DND-41 (cell line): ENCODE data around the gene RSBN1.

Experiments used
- CTCF ChIP-seq: IDR thresholded peaks from 2 replicates; pipeline ENCODE4 v1.5.1; 2012; ENCODE audit warnings: borderline replicate concordance, low read length, moderate library complexity, mild to moderate bottlenecking; ENCODE audit not compliant: poor library complexity, severe bottlenecking; ENCODE audit errors: extremely low read depth
- EZH2 ChIP-seq: IDR thresholded peaks from 3 replicates; pipeline ENCODE4 v1.6.1; 2012; ENCODE audit warnings: borderline replicate concordance, low read depth, mild to moderate bottlenecking, moderate library complexity, low read length, inconsistent platforms; ENCODE audit not compliant: severe bottlenecking

- TF ChIP-seq EZH2: no peak
- no peak for TF ChIP-seq CTCF
Measured at GRCh38 chr1:113788802-113789201, 23.5 kb downstream of the RSBN1 start.
